Gastrocnemius medialis (tissue), 4 donors: Measurements from ENCODE around the gene LYPD4. TPM values are rescaled to one million over a fixed set of nuclear protein-coding genes. Genes with fewer than 3 reads are reported as not detected.

Source experiments
- ATAC-seq, 2 donors: fragments of 150-250 bp; one replicate each; pipeline ENCODE4 v1.9.1; 2016
- DNase-seq, 2 donors: peaks; one replicate each; pipeline ENCODE4 v3.0.0-alpha.2; 2019
- H3K27ac ChIP-seq, 4 donors: fragments of 200-600 bp; sonication (generic); 1 replicate in 1 of 4; 2 replicates in 3 of 4; pipeline ENCODE4 v1.5.1; 2016 to 2018; ENCODE audit warnings: mild to moderate bottlenecking in 2 of 4, moderate library complexity in 1 of 4
- H3K27me3 ChIP-seq, 3 donors: fragments of 200-600 bp; sonication (generic) in 2 of 3; 1 replicate in 1 of 3; 2 replicates in 2 of 3; pipeline versions ENCODE4 v1.5.1 to v1.6.0; 2016 to 2019; ENCODE audit warnings: mild to moderate bottlenecking in 1 of 3, moderate library complexity in 1 of 3
- H3K36me3 ChIP-seq, 2 donors: fragments of 200-600 bp; sonication (generic) in 1 of 2; one replicate each; pipeline ENCODE4 v1.5.1; 2017 to 2018
- H3K4me1 ChIP-seq, 2 donors: fragments of 200-600 bp; sonication (generic) in 1 of 2; one replicate each; pipeline ENCODE4 v1.5.1; 2016 to 2017; ENCODE audit warnings: mild to moderate bottlenecking in 2 of 2
- H3K4me3 ChIP-seq, 4 donors: fragments of 200-600 bp; sonication (generic) in 3 of 4; 1 replicate in 1 of 4; 2 replicates in 3 of 4; pipeline ENCODE4 v1.5.1; 2016 to 2019; ENCODE audit warnings: mild to moderate bottlenecking in 2 of 4
- H3K9me3 ChIP-seq, 3 donors: fragments of 200-600 bp; sonication (generic) in 2 of 3; 1 replicate in 1 of 3; 2 replicates in 2 of 3; pipeline ENCODE4 v1.5.1; 2016 to 2019
- POLR2A ChIP-seq, 2 donors: fragments of 450-650 bp; IDR thresholded peaks; one replicate each; pipeline ENCODE4 v1.6.1; 2017; ENCODE audit warnings: antibody characterized with exemption in 2 of 2, mild to moderate bottlenecking in 2 of 2, moderate library complexity in 2 of 2
- in situ Hi-C, 4 donors: fragments of 200-750 bp; cut with MboI; loops; one replicate each; pipeline versions ENCODE4 v1.15.0 to v1.8.0; 2017; ENCODE audit warnings: low sequenced_read_pairs in 4 of 4
- intact Hi-C: fragments of 100-400 bp; cut with DNase I; formaldehyde crosslinking; loops from one replicate; pipeline ENCODE4 v1.15.1; 2023; ENCODE audit warnings: low total_unique reads
- total RNA-seq, 4 donors: library from RNA; depleted of rRNA; stranded (reverse); fragments of >200 nt; gene quantifications; one replicate each; pipeline versions ENCODE4 v1.1.0 to v1.2.3, GENCODE V29; 2016
- TF ChIP-seq, protein P1 (sequence below), 5 experiments: fragments of 450-650 bp in 3 of 5; fragments of 200-600 bp in 2 of 5; sonication (generic) in 2 of 5; IDR thresholded peaks in 4 of 5; conservative IDR thresholded peaks in 1 of 5; 1 replicate in 4 of 5; 2 replicates in 1 of 5; pipeline ENCODE4 v1.5.1; 2016 to 2019; ENCODE audit warnings: antibody characterized with exemption in 5 of 5, mild to moderate bottlenecking in 3 of 5, moderate library complexity in 3 of 5

LYPD4 gene
- total RNA-seq, 4 donors from 2014 or later: not detected

DNA sequence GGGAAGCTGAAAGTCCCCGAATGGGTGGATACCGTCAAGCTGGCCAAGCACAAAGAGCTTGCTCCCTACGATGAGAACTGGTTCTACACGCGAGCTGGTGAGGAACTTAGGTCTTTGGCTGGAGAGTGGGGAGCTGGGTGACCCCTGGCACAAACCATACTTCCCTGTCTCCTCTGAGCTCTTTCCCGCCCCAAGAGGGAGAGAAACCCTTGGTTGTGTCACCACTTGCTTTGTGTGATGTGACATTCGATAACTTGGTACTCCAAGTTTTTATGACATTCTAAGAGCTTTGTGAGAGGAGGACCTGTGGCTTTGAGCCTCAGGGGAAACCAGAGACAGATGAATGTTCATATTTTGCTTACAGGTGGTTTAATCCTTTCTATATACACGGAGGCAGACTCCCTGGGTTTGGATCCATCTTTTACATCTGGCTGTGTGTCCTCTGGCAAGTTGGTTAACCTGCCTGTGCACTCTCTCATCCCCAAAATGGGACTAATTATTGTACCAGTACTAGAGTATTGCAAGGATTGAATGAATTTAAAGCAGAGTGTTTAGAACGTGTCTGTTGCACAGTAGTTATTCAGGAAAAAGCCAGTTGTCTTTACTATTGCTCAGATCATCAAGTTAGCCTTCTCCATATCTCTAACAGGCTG, 16.8 kb upstream of the LYPD4 start:
- H3K27ac ChIP-seq: peak overlapping the region; percentile 86 to 100 (median 98)
- peak overlapping the region; percentile 70 to 94 (median 92) for H3K4me3 ChIP-seq
- ATAC-seq (no peak), DNase-seq (no peak)
- peaks cover 26 to 37% of the 10 kb centered on the region in 2 donors for H3K4me1 ChIP-seq
- intact Hi-C loops: loop anchor here (5.0 to 10.0 kb wide), 3 partner anchors 216 to 464 kb away; partner anchors contain the start of genes DEDD2, MEGF8 and ZNF574
- H3K9me3 ChIP-seq: no peaks in the 10 kb centered on the region
- in situ Hi-C loops: loop anchor here in 2 of 4 donors (5.0 to 10.0 kb wide), 2 partner anchors 81 to 94 kb away; partner anchors contain the start of gene RABAC1 (in 1 of the 2)
- TF ChIP-seq, protein P1, sequence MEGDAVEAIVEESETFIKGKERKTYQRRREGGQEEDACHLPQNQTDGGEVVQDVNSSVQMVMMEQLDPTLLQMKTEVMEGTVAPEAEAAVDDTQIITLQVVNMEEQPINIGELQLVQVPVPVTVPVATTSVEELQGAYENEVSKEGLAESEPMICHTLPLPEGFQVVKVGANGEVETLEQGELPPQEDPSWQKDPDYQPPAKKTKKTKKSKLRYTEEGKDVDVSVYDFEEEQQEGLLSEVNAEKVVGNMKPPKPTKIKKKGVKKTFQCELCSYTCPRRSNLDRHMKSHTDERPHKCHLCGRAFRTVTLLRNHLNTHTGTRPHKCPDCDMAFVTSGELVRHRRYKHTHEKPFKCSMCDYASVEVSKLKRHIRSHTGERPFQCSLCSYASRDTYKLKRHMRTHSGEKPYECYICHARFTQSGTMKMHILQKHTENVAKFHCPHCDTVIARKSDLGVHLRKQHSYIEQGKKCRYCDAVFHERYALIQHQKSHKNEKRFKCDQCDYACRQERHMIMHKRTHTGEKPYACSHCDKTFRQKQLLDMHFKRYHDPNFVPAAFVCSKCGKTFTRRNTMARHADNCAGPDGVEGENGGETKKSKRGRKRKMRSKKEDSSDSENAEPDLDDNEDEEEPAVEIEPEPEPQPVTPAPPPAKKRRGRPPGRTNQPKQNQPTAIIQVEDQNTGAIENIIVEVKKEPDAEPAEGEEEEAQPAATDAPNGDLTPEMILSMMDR (IDR thresholded peaks at IDR 0.05 in 4 of 5, conservative IDR thresholded peaks at IDR 0.05 in 1 of 5): no peak
- TF ChIP-seq POLR2A (IDR thresholded peaks at IDR 0.05): no peak
- H3K36me3 ChIP-seq: peaks cover 0 to 45% of the 10 kb centered on the region in 2 donors
- no peaks in the 10 kb centered on the region for H3K27me3 ChIP-seq

DNA sequence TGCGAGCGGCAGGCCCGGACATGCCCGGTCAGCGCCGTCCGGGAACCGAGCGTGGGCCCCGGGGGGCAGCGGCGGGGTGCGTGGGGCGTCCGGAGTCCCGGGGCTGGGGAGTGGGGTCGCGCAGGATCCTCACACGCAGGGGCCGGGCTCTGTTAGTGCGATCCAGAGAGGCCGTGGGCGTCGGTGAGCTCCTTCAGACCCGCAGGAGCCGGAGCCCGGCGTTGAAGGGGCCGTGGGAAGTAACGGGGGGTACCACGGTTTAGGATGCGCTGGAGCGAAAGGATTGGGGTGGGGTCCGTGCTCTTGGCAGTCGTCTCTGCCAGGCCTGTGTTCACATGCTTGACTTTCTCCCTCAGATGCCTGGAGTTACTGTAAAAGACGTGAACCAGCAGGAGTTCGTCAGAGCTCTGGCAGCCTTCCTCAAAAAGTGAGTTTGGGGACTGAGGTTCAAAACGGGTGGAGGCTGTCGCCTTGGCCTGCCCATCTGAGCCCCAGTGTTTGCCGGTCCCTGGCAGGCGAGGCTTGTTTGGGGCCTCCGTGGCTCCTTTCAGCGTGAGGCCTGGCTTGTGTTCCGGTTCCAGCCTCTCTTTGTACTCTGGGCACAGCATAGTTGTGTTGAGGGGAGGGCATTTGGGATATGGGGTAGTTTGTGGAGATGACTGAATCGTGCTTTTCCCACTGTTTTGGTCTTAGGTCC, 16.1 kb upstream of the LYPD4 start:
- peak overlapping the region; percentile 86 to 100 (median 98) for H3K27ac ChIP-seq
- no peaks in the 10 kb centered on the region for H3K9me3 ChIP-seq
- H3K27me3 ChIP-seq: no peaks in the 10 kb centered on the region
- ATAC-seq: no peak
- DNase-seq: no peak
- intact Hi-C loops: loop anchor here (5.0 to 10.0 kb wide), 3 partner anchors 217 to 464 kb away; partner anchors contain the start of genes DEDD2, MEGF8 and ZNF574
- TF ChIP-seq POLR2A (IDR thresholded peaks at IDR 0.05): no peak
- TF ChIP-seq, protein P1 (IDR thresholded peaks at IDR 0.05 in 4 of 5, conservative IDR thresholded peaks at IDR 0.05 in 1 of 5): no peak
- peaks cover 26 to 37% of the 10 kb centered on the region in 2 donors for H3K4me1 ChIP-seq
- in situ Hi-C loops: loop anchor here in 2 of 4 donors (5.0 to 10.0 kb wide), 2 partner anchors 82 to 94 kb away; partner anchors contain the start of gene RABAC1 (in 1 of the 2)
- H3K36me3 ChIP-seq: peaks cover 0 to 45% of the 10 kb centered on the region in 2 donors
- H3K4me3 ChIP-seq: peak overlapping the region; percentile 70 to 94 (median 92)

DNA sequence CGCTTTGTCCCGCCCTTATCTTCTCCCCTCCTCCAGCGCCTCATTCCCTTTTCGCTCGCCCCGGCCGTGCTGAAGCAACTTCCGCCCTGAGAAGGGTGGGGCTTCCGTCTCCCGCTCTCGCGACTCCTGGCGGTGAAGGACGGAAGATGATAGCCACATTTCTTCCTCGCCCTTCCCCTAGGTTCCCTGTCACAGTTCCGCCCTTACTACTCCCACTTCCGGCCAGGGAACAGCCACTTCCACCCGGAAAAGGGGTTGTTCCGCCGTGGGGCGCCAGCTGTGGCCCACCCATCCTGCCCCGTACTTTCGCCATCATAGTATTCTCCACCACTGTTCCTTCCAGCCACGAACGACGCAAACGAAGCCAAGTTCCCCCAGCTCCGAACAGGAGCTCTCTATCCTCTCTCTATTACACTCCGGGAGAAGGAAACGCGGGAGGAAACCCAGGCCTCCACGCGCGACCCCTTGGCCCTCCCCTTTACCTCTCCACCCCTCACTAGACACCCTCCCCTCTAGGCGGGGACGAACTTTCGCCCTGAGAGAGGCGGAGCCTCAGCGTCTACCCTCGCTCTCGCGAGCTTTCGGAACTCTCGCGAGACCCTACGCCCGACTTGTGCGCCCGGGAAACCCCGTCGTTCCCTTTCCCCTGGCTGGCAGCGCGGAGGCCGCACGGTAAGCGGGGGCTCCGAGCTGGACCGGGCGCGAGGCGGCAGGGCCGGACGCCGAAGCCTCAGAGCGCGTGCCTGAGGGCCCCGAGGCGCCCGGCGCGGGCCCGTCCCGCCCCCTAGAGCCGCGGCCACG, 15.3 kb upstream of the LYPD4 start, which contains the start of gene RPS19:
Gene RPS19, plus strand, starts transcription at position 638 of the 801 bp plus-strand sequence. CDS start 520 bp downstream, outside the sequence.
- H3K36me3 ChIP-seq: peaks cover 0 to 37% of the 10 kb centered on the region in 2 donors
- H3K27me3 ChIP-seq: no peaks in the 10 kb centered on the region
- H3K4me1 ChIP-seq: peaks cover 26 to 37% of the 10 kb centered on the region in 2 donors
- H3K9me3 ChIP-seq: no peaks in the 10 kb centered on the region
- intact Hi-C loops (loop anchor here (1.0 to 10.0 kb wide), 5 partner anchors 24 to 465 kb away; partner anchors contain the start of genes DEDD2, MEGF8, RABAC1 and ZNF574), in situ Hi-C loops (loop anchor here in 3 of 4 donors (5.0 to 10.0 kb wide), 2 partner anchors 82 to 95 kb away; partner anchors contain the start of gene RABAC1 (in 2 of the 3))
- ATAC-seq (peak; percentile 96), DNase-seq (peak; percentile 97 to 98)
- TF ChIP-seq, protein P1 (IDR thresholded peaks at IDR 0.05 in 4 of 5, conservative IDR thresholded peaks at IDR 0.05 in 1 of 5): peak; percentile 48 to 75 (median 64)
- peak; percentile 92 to 93 for TF ChIP-seq POLR2A (IDR thresholded peaks at IDR 0.05)
- H3K27ac ChIP-seq: peak within 1 kb of the TSS; percentile 86 to 100 (median 98)
- H3K4me3 ChIP-seq: peak within 1 kb of the TSS; percentile 70 to 94 (median 92)

- ATAC-seq: peak in 1 of 2 donors; percentile 0
- in situ Hi-C loops (loop anchor here in 1 of 4 donors (10.0 kb wide), 1 partner anchor 96 kb away; the partner anchor contains the start of gene RABAC1), intact Hi-C loops (loop anchor here (1.0 kb wide), 2 partner anchors 25 to 100 kb away; partner anchors contain the start of gene RABAC1)
- Histone ChIP-seq H3K36me3 (peaks cover 0 to 31% of the 10 kb centered on the region in 2 donors), H3K27ac (peak overlapping the region; percentile 86 to 100 (median 98)), H3K4me1 (peaks cover 26 to 37% of the 10 kb centered on the region in 2 donors), H3K4me3 (peak overlapping the region; percentile 70 to 94 (median 92)), H3K9me3 (no peaks in the 10 kb centered on the region), H3K27me3 (no peaks in the 10 kb centered on the region)
- TF ChIP-seq, protein P1 (IDR thresholded peaks at IDR 0.05 in 4 of 5, conservative IDR thresholded peaks at IDR 0.05 in 1 of 5): no peak
- no peak for TF ChIP-seq POLR2A (IDR thresholded peaks at IDR 0.05)
- DNase-seq: no peak
Observed at GRCh38 chr19:41859213-41859617, 14.7 kb upstream of the LYPD4 start.
